Endodermal cell (in vitro differentiated cells): Measurements from ENCODE around the gene ACOT9. TPM values are rescaled to one million over a fixed set of nuclear protein-coding genes. Genes with fewer than 3 reads are reported as not detected.

Experiments
- DNase-seq: peaks from one replicate; pipeline ENCODE4 v3.0.0-alpha.2; 2017
- H3K27ac ChIP-seq: 2 replicates; pipeline ENCODE4 v1.5.1; 2013; ENCODE audit warnings: mild to moderate bottlenecking, low read depth, low read length, moderate library complexity
- H3K27me3 ChIP-seq: 2 replicates; pipeline ENCODE4 v1.6.1; 2013; ENCODE audit warnings: mild to moderate bottlenecking, low read length, moderate library complexity; ENCODE audit not compliant: insufficient read depth, control insufficient read depth, poor library complexity, severe bottlenecking
- H3K36me3 ChIP-seq: 2 replicates; pipeline ENCODE4 v1.7.0; 2013; ENCODE audit warnings: mild to moderate bottlenecking, low read length, moderate library complexity; ENCODE audit not compliant: control insufficient read depth, insufficient read depth
- H3K4me1 ChIP-seq: one replicate; pipeline ENCODE4 v1.7.0; 2013; ENCODE audit warnings: low read length; ENCODE audit not compliant: control insufficient read depth, insufficient read depth
- H3K4me3 ChIP-seq: 2 replicates; pipeline ENCODE4 v1.5.1; 2013; ENCODE audit warnings: mild to moderate bottlenecking, low read length, moderate library complexity
- H3K9ac ChIP-seq: 2 replicates; pipeline ENCODE4 v1.6.1; 2013; ENCODE audit warnings: mild to moderate bottlenecking, low read length, moderate library complexity; ENCODE audit not compliant: poor library complexity, severe bottlenecking; ENCODE audit errors: extremely low read depth
- H3K9me3 ChIP-seq: 2 replicates; pipeline ENCODE4 v1.6.1; 2013; ENCODE audit warnings: mild to moderate bottlenecking, low read length, moderate library complexity; ENCODE audit not compliant: control insufficient read depth
- H3K27ac Mint-ChIP-seq: 2 replicates; pipeline ENCODE4 v1.8.0; 2020; ENCODE audit warnings: mixed read lengths
- H3K27me3 Mint-ChIP-seq: 2 replicates; pipeline ENCODE4 v1.8.0; 2021; ENCODE audit warnings: mild to moderate bottlenecking, mixed read lengths; ENCODE audit not compliant: insufficient read depth
- H3K36me3 Mint-ChIP-seq: 2 replicates; pipeline ENCODE4 v1.8.0; 2020; ENCODE audit warnings: low read depth, mixed read lengths
- H3K4me1 Mint-ChIP-seq: 2 replicates; pipeline ENCODE4 v1.8.0; 2020; ENCODE audit warnings: mixed read lengths
- H3K4me3 Mint-ChIP-seq: 2 replicates; pipeline ENCODE4 v1.8.0; 2020; ENCODE audit warnings: mild to moderate bottlenecking, moderate library complexity, mixed read lengths
- H3K9me3 Mint-ChIP-seq: 2 replicates; pipeline ENCODE4 v1.8.0; 2020; ENCODE audit warnings: mild to moderate bottlenecking, mixed read lengths
- CTCF ChIP-seq: fragments of 200-600 bp; sonication (generic); conservative IDR thresholded peaks from 2 replicates; pipeline ENCODE4 v1.5.0; 2021; ENCODE audit warnings: antibody characterized with exemption, mild to moderate bottlenecking
- WGBS, 2 experiments: methylation state at CpG; one replicate each; pipeline versions ENCODE4 v1.1.5 to v1.1.7; 2013; ENCODE audit warnings: missing lambda C conversion rate in 2 of 2, mixed read lengths in 1 of 2; ENCODE audit not compliant: insufficient coverage in 1 of 2, insufficient read length in 1 of 2; 5-methylcytosine and 5-hydroxymethylcytosine counted together
- total RNA-seq, 2 donors: library from RNA; stranded (reverse); fragmentation: NEBNext Ultra II Directional in 1 of 2; extraction: Animal tissue kit (Norgen Biotek cat#: 25700) in 1 of 2; gene quantifications; 2 replicates in 1 of 2; 3 replicates in 1 of 2; pipeline ENCODE4 v1.2.1, GENCODE V29; 2021

Gene ACOT9
- total RNA-seq, 2 donors from 2014 or later: 34.6 to 58.4 TPM

GRCh38 chrX:23731951-23732350 lies 11.1 kb downstream of the ACOT9 start:
- peaks cover 50% of the 10 kb centered on the region for H3K36me3 Mint-ChIP-seq

DNA sequence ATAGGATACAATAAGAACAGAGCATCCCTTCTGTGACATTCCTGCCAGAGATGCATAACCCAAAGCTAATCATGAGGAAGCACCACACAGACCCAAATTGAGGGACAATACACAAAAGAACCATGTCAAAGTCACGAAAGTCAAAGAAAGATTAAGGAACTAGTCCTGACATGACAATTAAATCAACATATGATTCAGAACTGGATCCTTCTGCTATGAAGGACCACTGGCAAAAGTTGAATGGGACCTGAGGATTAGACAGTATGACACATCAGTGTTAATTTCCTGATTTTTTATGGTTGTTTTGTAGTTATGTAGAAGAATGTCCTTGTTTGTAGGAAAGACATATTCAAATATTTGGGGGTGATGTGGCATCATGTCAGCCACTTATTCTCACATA lies 13.9 kb downstream of the ACOT9 start:
- Histone ChIP-seq H3K36me3 (peaks cover 9% of the 10 kb centered on the region), H3K9me3 (no peaks in the 10 kb centered on the region), H3K4me3 (no peak overlapping the region), H3K27me3 (no peaks in the 10 kb centered on the region), H3K9ac (no peak overlapping the region), H3K27ac (no peak overlapping the region), H3K4me1 (no peaks in the 10 kb centered on the region)
- Mint-ChIP-seq H3K27ac (no peak overlapping the region), H3K4me3 (no peak overlapping the region), H3K4me1 (no peaks in the 10 kb centered on the region), H3K36me3 (peaks cover 57% of the 10 kb centered on the region), H3K9me3 (no peaks in the 10 kb centered on the region), H3K27me3 (no peaks in the 10 kb centered on the region)
- DNase-seq: no peak
- TF ChIP-seq CTCF: no peak
- WGBS, 2 experiments: 67 to 91% methylated on average over 1 of the region's 1 CpG

More at GRCh38 chrX:23731951-23732350, 11.1 kb downstream of the ACOT9 start:
- no peak overlapping the region for H3K9ac ChIP-seq
- Mint-ChIP-seq H3K9me3 (no peaks in the 10 kb centered on the region), H3K4me3 (no peak overlapping the region), H3K4me1 (no peaks in the 10 kb centered on the region), H3K27me3 (no peaks in the 10 kb centered on the region), H3K27ac (no peak overlapping the region)
- H3K4me3 ChIP-seq: no peak overlapping the region
- H3K9me3 ChIP-seq: no peaks in the 10 kb centered on the region
- DNase-seq: no peak
- no peaks in the 10 kb centered on the region for H3K27me3 ChIP-seq
- H3K36me3 ChIP-seq: peaks cover 9% of the 10 kb centered on the region
- 89% methylated on average over 1 of the region's 1 CpG; no CpG with 5 or more reads in 1 of the 2 experiments for WGBS, 2 experiments
- TF ChIP-seq CTCF: no peak
- no peaks in the 10 kb centered on the region for H3K4me1 ChIP-seq
- H3K27ac ChIP-seq: no peak overlapping the region

GRCh38 chrX:23727206-23727605 lies 15.9 kb downstream of the ACOT9 start:
- H3K4me3 ChIP-seq: no peak overlapping the region
- H3K36me3 Mint-ChIP-seq: peaks cover 60% of the 10 kb centered on the region
- no peak for DNase-seq
- H3K36me3 ChIP-seq: peaks cover 4% of the 10 kb centered on the region
- no peaks in the 10 kb centered on the region for H3K4me1 ChIP-seq
- H3K9me3 Mint-ChIP-seq: no peaks in the 10 kb centered on the region
- TF ChIP-seq CTCF: no peak
- no peaks in the 10 kb centered on the region for H3K27me3 ChIP-seq
- no peaks in the 10 kb centered on the region for H3K27me3 Mint-ChIP-seq
- H3K4me3 Mint-ChIP-seq: no peak overlapping the region
- WGBS, 2 experiments: 96% methylated on average over 3 of the region's 3 CpGs; no CpG with 5 or more reads in 1 of the 2 experiments
- no peaks in the 10 kb centered on the region for H3K4me1 Mint-ChIP-seq
- no peak overlapping the region for H3K9ac ChIP-seq
- H3K27ac ChIP-seq: no peak overlapping the region
- H3K27ac Mint-ChIP-seq: no peak overlapping the region
- no peaks in the 10 kb centered on the region for H3K9me3 ChIP-seq
